ENCODE results near the gene TNIP3. TPM values are rescaled to one million over a fixed set of nuclear protein-coding genes. Genes with fewer than 3 reads are reported as not detected.

The TNIP3 gene
- total RNA-seq, 2 donors from 2014 or later = not detected

- Histone ChIP-seq H3K27ac (no peak overlapping the region), H3K27me3 (no peaks in the 10 kb centered on the region), H3K4me1 (no peaks in the 10 kb centered on the region), H3K36me3 (no peaks in the 10 kb centered on the region), H3K4me3 (no peak overlapping the region), H3K9me3 (no peaks in the 10 kb centered on the region)
- no peak for DNase-seq (ENCODE audit: low spot score)
- TF ChIP-seq, protein P1, sequence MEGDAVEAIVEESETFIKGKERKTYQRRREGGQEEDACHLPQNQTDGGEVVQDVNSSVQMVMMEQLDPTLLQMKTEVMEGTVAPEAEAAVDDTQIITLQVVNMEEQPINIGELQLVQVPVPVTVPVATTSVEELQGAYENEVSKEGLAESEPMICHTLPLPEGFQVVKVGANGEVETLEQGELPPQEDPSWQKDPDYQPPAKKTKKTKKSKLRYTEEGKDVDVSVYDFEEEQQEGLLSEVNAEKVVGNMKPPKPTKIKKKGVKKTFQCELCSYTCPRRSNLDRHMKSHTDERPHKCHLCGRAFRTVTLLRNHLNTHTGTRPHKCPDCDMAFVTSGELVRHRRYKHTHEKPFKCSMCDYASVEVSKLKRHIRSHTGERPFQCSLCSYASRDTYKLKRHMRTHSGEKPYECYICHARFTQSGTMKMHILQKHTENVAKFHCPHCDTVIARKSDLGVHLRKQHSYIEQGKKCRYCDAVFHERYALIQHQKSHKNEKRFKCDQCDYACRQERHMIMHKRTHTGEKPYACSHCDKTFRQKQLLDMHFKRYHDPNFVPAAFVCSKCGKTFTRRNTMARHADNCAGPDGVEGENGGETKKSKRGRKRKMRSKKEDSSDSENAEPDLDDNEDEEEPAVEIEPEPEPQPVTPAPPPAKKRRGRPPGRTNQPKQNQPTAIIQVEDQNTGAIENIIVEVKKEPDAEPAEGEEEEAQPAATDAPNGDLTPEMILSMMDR (IDR thresholded peaks at IDR 0.05) = no peak
Observed at GRCh38 chr4:121183989-121184388, 19.9 kb upstream of the TNIP3 start.

DNA sequence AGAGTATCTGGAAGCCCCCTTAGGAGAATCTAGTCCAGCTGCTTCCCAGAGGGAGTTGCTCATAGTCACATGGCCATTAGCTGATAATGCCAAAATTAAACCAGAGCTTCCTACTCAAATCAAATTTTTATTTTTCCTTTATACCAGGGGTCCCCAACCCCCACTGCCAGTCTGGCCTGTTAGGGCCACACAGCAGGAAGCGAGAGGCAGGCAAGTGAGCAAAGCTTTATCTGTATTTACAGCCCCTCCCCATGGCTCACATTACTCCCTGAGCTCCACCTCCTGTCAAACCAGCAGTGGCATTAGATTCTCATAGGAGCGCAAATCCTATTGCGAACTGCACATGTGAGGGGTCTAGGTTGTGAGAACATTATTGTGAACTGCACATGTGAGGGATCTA is 19.2 kb upstream of the TNIP3 start:
- Histone ChIP-seq H3K4me1 (no peaks in the 10 kb centered on the region), H3K27ac (no peak overlapping the region), H3K27me3 (no peaks in the 10 kb centered on the region), H3K36me3 (no peaks in the 10 kb centered on the region), H3K4me3 (no peak overlapping the region), H3K9me3 (no peaks in the 10 kb centered on the region)
- TF ChIP-seq, protein P1 (IDR thresholded peaks at IDR 0.05) = no peak
- DNase-seq (ENCODE audit: low spot score) = no peak

DNA sequence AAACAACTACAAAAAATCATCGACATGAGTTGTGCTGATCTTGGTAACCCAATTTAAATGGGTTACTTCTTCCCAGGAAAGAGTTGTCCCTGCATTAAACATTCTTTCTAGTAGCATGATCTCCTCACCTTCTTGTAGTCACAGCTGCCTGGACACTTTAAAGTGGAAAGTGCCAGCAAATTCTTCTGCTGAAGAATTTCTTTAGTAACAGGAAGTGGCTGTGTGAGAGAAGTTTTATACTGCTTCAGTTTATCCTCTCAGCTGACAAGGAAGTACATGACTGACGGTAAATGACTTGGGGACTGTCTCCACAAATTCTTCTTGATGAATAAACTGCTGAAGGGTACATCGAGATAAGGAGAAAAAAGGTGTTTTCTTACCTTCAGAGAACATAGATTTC is 18.2 kb upstream of the TNIP3 start:
- TF ChIP-seq, protein P1 (IDR thresholded peaks at IDR 0.05) = no peak
- H3K4me3 ChIP-seq = no peak overlapping the region
- no peaks in the 10 kb centered on the region for H3K36me3 ChIP-seq
- no peaks in the 10 kb centered on the region for H3K4me1 ChIP-seq
- no peak for DNase-seq (ENCODE audit: low spot score)
- H3K27ac ChIP-seq = no peak overlapping the region
- no peaks in the 10 kb centered on the region for H3K9me3 ChIP-seq
- no peaks in the 10 kb centered on the region for H3K27me3 ChIP-seq

DNA sequence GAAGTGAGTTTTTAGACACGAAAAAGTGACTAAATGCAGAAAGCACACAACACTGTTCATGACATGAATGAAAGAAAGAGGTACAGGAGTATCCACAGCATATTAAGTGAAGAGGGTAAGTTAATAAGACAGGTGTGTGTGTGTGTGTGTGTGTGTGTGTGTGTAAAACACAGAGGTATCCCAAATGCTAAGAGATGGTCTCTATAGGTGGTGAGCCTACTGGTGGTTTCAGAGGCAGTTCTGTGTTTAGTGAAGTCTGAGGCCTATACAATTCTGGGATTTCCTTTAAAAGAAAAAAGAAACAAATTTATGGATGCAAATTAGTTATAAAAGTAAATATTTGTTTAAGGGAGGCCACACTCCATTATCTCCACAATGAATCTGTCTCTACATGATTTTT is 17.4 kb upstream of the TNIP3 start:
- Histone ChIP-seq H3K4me3 (no peak overlapping the region), H3K27me3 (no peaks in the 10 kb centered on the region), H3K9me3 (no peaks in the 10 kb centered on the region), H3K4me1 (no peaks in the 10 kb centered on the region), H3K27ac (no peak overlapping the region), H3K36me3 (no peaks in the 10 kb centered on the region)
- TF ChIP-seq, protein P1 (IDR thresholded peaks at IDR 0.05) = no peak
- DNase-seq (ENCODE audit: low spot score) = no peak

- no peaks in the 10 kb centered on the region for H3K9me3 ChIP-seq
- no peak overlapping the region for H3K27ac ChIP-seq
- no peaks in the 10 kb centered on the region for H3K4me1 ChIP-seq
- no peak overlapping the region for H3K4me3 ChIP-seq
- no peaks in the 10 kb centered on the region for H3K36me3 ChIP-seq
- TF ChIP-seq, protein P1 (IDR thresholded peaks at IDR 0.05) = no peak
- H3K27me3 ChIP-seq = no peaks in the 10 kb centered on the region
- DNase-seq (ENCODE audit: low spot score) = no peak
Observed at GRCh38 chr4:121180558-121180957, 16.4 kb upstream of the TNIP3 start.
